GM19043 (cell line): Measurements from ENCODE around the gene PIK3C3.

Source experiments
- ATAC-seq: cut with Tn5 transposase; IDR thresholded peaks from one replicate; pipeline ENCODE4 v1.9.1; 2021; ENCODE audit warnings: low read depth; ENCODE audit not compliant: unreplicated experiment

The PIK3C3 gene

DNA sequence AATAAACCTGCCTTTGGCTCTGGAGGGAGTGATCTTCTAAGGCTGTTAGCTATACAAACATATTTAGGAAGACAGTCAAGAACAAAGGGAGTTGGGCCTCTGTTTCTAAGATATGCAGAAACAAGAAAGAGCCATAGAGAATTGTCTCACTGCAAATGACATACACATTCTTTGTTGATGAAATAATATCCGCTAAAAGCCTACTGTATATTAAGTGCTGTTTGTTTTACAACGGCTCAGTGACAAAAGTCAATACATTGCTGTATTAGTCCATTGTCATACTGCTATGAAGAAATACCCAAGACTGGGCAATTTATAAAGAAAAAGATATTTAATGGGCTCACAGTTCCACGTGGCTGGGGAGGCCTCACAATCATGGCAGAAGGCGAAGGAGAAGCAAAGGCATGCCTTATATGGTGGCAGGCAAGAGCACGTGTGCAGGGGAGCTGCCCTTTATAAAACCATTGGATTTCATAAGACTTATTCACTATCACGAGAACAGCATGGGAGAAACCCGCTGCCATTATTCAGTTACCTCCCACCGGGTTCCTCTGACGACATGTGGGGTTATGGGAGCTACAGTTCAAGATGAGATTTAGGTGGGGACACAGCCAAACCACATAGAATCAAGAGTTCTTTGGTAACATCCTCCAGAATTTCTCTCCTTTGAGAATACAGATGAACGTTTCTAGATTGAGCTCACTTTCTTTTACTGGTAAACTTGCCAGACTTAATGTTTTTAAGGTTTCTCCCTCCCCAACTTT lies 157.8 kb downstream of the PIK3C3 start:
- no peak for ATAC-seq

DNA sequence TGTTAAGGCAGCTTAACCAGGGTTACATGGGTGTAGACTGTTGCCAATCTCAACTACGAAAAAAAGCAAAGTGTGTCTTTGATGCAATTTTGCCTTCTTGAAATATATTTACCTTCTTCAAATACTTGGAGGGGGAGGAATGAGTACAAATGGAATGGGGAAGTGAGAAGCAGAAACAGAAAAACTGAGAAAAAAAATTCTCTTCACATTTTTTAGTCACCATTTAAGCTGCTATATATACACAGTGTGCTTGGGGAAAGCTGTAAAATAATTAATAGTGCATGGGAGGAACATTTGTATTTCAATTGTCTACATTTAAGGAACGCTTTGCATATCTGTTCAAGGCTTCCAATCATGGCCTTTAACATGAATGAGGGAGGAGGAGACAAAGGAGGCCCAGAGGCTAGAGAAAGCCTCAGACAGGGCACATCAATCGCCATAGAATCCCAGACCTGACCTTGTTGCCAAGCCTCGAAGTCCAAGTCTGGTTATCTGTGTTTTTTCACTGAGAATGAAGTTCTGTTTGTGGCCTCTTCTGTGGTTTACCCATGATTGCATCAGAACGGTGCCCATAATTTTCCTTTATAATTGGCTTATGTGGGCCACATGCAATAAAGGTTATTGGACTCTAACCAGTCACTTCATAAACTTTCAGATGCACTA lies 158.6 kb downstream of the PIK3C3 start:
- peak; percentile 48 for ATAC-seq

DNA sequence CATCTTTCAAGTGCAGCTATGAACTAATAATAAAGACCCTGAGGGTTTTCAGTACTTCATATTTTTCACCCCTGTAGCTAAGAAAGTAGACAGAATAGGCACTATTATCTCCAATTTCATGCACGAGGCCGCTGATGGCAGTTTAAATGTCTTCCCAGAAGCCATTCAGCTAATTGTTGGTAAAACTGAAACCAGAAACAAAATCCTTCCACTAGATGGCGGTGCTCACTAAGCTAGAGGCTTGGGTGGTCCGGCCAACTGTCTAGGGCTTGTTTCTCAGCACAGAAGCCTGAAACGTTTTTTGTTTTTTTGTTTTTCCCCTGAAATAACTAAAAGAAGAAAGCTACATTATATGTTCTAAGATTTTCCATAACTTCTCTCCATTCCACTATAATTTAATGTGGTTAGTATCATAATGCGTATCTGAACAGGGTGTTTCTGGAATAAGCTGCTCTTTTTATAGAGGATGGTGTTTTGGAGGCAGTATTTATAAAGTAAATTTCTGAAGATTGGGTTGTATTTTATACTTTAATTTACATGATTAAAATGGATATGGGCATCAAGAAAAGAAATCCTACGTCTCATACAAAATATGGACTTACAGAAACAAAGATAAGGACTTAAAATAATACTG lies 159.4 kb downstream of the PIK3C3 start:
- peak; percentile 88 for ATAC-seq

DNA sequence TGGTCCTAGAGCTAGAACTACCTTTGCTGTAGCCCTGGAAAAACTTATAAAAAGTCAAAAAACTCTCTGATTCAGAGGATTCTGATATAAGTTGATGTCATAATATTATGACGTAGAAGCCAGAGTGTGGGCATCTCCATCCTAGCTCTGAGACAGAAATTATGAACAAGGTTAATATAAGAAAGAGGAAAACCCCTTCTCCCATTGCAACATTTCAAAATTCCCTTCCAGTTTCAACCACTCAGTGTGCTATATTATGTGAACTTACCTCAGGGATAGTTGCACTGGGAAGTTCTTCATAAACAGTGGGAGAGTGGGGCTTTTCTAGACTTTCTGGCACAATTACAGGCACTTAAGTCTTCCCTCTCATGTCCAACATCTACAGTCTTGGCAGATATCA lies 171.6 kb downstream of the PIK3C3 start:
- ATAC-seq: no peak

DNA sequence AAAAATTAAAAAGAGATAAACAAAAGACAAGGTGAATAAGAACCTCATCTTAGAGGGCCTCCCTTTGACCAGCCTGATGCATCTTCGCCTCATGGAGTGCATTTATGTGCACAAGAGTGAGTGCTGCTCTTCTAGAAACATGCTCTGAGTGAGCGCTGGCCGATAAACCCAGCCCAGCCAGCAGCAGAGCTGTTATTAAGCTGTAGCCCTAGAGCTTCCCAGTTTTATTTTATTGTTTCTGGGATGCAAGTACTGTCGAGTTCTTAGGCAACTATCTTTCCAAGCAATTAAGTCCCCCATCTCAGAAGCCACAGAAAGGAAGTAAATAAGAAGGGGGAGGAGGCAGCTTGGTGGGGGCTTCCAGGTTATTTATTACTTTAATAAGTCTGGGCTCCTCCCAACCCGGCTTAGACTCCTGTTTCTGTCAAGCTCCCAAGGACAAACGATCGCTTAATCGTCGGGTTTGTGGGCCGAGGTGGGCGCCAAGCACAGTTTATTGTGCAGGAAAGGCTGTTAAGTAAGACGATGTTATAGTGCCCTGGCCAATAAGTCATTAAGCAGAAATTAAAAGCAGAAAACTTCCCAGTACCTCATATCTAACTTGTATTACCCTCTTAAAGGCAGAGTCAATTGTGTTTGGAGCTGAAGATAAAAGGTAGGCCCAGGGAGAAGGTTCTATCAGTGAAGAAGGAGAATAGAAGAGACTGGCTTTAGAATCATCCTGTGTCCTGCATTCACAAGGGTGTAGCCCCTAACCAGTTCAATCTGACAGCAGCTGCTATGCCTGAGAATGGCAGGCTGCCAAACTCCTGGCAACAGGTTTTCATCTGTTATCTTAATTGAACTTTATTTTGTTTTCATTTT lies 176.3 kb downstream of the PIK3C3 start:
- no peak for ATAC-seq

DNA sequence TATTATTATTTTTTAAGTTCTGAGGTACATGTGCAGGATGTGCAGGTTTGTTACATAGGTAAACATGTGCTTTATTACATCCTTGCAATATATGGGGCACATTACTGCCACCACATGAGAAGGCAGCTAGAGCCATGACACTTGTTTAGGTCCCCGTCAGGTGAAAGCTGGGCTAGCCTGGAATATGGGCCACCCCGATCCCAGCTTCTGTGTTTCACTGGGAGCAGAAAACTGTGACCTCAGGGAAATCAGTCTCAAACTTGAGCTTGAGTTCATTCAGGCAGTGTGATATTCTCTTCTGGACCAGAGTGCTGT lies 176.9 kb downstream of the PIK3C3 start:
- ATAC-seq: no peak
